ENCODE data around the gene GDF2.

Gene GDF2

GRCh38 chr10:47371629-47372485 is 49.6 kb downstream of the GDF2 start:
- DNase-seq = no peak

DNA sequence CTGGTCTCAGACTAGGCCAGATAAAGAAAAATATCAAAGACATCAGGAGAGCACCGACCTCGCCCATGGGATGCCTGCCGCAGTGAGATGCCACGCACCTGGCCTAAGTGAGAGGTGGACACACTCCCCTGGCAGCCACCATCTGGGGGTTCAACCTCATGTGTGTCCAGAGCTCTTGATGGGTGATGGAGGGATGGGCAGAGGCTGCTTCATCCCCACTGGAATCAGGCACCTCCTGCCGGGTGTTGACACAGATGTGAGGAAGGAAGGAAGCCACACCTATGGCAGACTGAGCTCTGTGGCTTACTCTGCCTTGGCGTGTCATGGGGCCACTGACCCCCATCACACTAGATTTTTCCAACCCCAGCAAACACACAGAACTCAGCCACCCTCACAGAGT is 50.5 kb downstream of the GDF2 start:
- DNase-seq = no peak

GRCh38 chr10:47374611-47375536 is 52.6 kb downstream of the GDF2 start:
- no peak for DNase-seq

GRCh38 chr10:47376522-47377220 is 54.4 kb downstream of the GDF2 start:
- DNase-seq = no peak

Data from NCI-H1417 (cell line).